BLaER1 treated with 17β-estradiol and CSF1 and Interleukin-3, amounts not matched to agents 10 nM and 100 nM (cell line): ENCODE data around the gene COL18A1.

ENCODE experiments used
- H3K27ac ChIP-seq, 11 experiments: shearing (Covaris generic); formaldehyde crosslinking; 2 replicates each; pipeline ENCODE4 v1.8.1; 2022
- H3K27me3 ChIP-seq, 11 experiments: shearing (Covaris generic); formaldehyde crosslinking; 2 replicates each; pipeline ENCODE4 v1.8.1; 2022
- H3K36me3 ChIP-seq, 11 experiments: shearing (Covaris generic); formaldehyde crosslinking; 2 replicates each; pipeline ENCODE4 v1.8.1; 2022
- H3K4me1 ChIP-seq, 10 experiments: shearing (Covaris generic); formaldehyde crosslinking; 2 replicates each; pipeline ENCODE4 v1.8.1; 2022
- H3K4me2 ChIP-seq, 11 experiments: shearing (Covaris generic); formaldehyde crosslinking; 2 replicates each; pipeline ENCODE4 v1.8.1; 2022
- H3K4me3 ChIP-seq, 10 experiments: shearing (Covaris generic); formaldehyde crosslinking; 2 replicates each; pipeline ENCODE4 v1.8.1; 2022
- H3K9ac ChIP-seq, 11 experiments: shearing (Covaris generic); formaldehyde crosslinking; 2 replicates each; pipeline ENCODE4 v1.8.1; 2022
- H3K9me3 ChIP-seq, 11 experiments: shearing (Covaris generic); formaldehyde crosslinking; replicated peaks in 1 of 11; 2 replicates each; pipeline ENCODE4 v1.8.1; 2022
- H4K20me1 ChIP-seq, 11 experiments: shearing (Covaris generic); formaldehyde crosslinking; 2 replicates each; pipeline ENCODE4 v1.8.1; 2022
- Cebpa-rat ChIP-seq, 11 experiments: shearing (Covaris generic); IDR thresholded peaks; 2 replicates each; pipeline ENCODE4 v1.8.1; 2022

The COL18A1 gene

DNA sequence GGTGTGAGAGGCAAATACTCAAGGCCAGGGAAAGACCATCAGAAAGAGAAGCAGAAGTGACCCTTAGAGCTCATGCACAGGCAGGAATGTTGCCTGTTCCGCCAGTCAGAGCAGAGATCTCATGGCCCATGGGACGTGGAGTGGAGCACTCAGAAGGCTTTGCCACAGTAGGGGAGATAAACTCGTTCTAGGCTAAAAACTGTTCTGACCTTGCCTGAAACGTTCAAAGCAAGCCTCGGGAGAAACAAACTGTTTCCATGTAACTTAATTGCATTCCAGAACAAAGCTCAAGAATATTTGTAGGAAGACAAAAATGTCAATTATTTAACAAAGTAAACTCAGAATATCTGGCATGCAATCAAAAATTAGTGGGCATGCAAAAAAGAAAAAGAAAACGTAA is 158.0 kb downstream of the COL18A1 start:
- no peak for TF ChIP-seq Cebpa-rat (IDR thresholded peaks at IDR 0.05)
- Histone ChIP-seq H3K36me3 (no peaks in the 10 kb centered on the region), H4K20me1 (0 out of 22 replicates have a peak, but pooled peaks cover 0 to 4% (median 0%) of the 10 kb centered on the region in 11 experiments), H3K4me1 (peaks cover 0 to 4% (median 0%) of the 10 kb centered on the region in 10 experiments; a peak in 2 of 20 replicates), H3K9me3 (peaks cover 0 to 24% (median 9%) of the 10 kb centered on the region in 11 experiments; a peak in 10 of 22 replicates), H3K27ac (no peak overlapping the region), H3K4me2 (no peak overlapping the region), H3K9ac (no peak overlapping the region), H3K4me3 (no peak overlapping the region), H3K27me3 (no peaks in the 10 kb centered on the region)
